ENCODE data around the gene CRAMP1.

The CRAMP1 gene

GRCh38 chr16:1614456-1615102 lies 2.4 kb downstream of the CRAMP1 start:
- H3K4me3 Mint-ChIP-seq, result peak overlapping the region; percentile 91 to 97
- DNase-seq (peak; percentile 9 to 35), ATAC-seq (no peak)
- no peaks in the 10 kb centered on the region for H3K27me3 Mint-ChIP-seq
- H3K9me3 Mint-ChIP-seq, result no peaks in the 10 kb centered on the region
- peaks cover 47% of the 10 kb centered on the region for H3K4me1 Mint-ChIP-seq
- peak overlapping the region; percentile 93 to 97 for H3K27ac Mint-ChIP-seq

DNA sequence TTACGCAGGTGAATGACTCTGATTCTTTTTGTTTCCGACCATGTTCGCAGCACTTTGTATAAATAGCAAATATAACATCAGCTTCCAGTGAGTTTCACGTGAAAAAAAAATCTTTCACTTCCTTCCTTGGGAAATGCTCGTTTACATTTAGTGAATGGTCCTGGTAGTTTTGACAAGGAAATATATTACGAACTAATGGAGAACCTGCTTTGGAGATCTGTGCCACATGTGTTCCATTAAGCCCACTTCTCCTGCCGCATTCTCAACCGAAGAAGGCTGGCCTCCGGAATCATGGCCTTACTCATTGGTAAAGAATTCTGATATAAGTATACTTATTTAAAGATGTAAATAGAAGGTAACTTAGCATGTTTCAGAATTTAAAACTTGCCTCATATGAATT lies 3.6 kb downstream of the CRAMP1 start:
- H3K4me3 Mint-ChIP-seq, result peak overlapping the region; percentile 80 to 97
- no peaks in the 10 kb centered on the region for H3K27me3 Mint-ChIP-seq
- H3K27ac Mint-ChIP-seq, result peak overlapping the region in 1 of 2 donors; percentile 12
- DNase-seq, result no peak
- H3K4me1 Mint-ChIP-seq, result peaks cover 51% of the 10 kb centered on the region
- no peaks in the 10 kb centered on the region for H3K9me3 Mint-ChIP-seq
- no peak for ATAC-seq

GRCh38 chr16:1619976-1620375 lies 7.8 kb downstream of the CRAMP1 start:
- Mint-ChIP-seq H3K27me3 (no peaks in the 10 kb centered on the region), H3K4me3 (no peak overlapping the region), H3K4me1 (peaks cover 34% of the 10 kb centered on the region), H3K27ac (no peak overlapping the region), H3K9me3 (no peaks in the 10 kb centered on the region)
- no peak for DNase-seq
- ATAC-seq, result no peak

DNA sequence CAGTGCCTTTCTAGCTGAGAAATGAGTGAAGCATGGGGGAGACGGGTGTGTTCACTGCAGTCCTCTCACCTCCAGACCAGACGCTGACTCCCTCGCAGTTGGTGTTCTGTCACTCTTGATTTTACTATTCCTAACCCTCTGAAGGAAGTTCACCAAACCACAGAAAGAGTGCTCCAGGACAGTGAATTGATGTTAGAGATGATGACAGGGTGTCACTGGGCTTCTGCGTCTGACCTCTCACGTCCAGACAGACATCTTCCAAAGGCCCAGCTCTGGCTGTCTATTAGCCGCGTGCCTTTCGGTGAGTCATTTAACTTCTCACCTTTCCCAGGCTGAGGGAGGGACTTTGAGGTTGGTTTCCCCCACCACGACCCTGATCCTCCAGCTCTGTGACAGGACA lies 8.2 kb downstream of the CRAMP1 start:
- H3K27me3 Mint-ChIP-seq, result no peaks in the 10 kb centered on the region
- no peak overlapping the region for H3K27ac Mint-ChIP-seq
- H3K9me3 Mint-ChIP-seq, result no peaks in the 10 kb centered on the region
- ATAC-seq (peak; percentile 67), DNase-seq (no peak)
- peaks cover 30% of the 10 kb centered on the region for H3K4me1 Mint-ChIP-seq
- H3K4me3 Mint-ChIP-seq, result no peak overlapping the region

DNA sequence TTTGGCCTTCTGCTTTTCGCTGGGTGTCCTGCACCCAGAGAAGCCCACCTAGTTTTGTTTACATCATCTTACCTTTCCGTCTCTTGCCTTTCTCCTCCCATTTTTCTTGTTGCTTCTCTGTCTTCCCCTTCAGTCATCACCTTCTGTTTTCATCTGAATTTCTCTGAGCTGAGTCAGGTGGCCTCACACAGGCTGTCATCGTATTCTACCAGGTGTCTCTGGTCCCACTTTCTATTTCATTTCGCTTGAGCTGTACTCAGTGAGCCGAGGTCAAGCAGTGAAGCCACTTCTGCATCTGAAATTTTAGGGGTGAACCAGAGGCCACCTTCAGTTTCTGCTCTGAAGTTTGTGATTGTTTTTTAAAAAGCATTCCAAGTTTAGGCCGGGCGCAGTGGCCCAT lies 9.7 kb downstream of the CRAMP1 start:
- Mint-ChIP-seq H3K4me1 (peaks cover 39% of the 10 kb centered on the region), H3K27me3 (no peaks in the 10 kb centered on the region), H3K9me3 (no peaks in the 10 kb centered on the region), H3K4me3 (no peak overlapping the region), H3K27ac (no peak overlapping the region)
- DNase-seq, result no peak
- ATAC-seq, result no peak

GRCh38 chr16:1626327-1626726 lies 14.2 kb downstream of the CRAMP1 start:
- DNase-seq, result no peak
- Mint-ChIP-seq H3K27me3 (no peaks in the 10 kb centered on the region), H3K9me3 (no peaks in the 10 kb centered on the region), H3K27ac (no peak overlapping the region), H3K4me3 (no peak overlapping the region), H3K4me1 (peaks cover 19% of the 10 kb centered on the region)
- no peak for ATAC-seq

DNA sequence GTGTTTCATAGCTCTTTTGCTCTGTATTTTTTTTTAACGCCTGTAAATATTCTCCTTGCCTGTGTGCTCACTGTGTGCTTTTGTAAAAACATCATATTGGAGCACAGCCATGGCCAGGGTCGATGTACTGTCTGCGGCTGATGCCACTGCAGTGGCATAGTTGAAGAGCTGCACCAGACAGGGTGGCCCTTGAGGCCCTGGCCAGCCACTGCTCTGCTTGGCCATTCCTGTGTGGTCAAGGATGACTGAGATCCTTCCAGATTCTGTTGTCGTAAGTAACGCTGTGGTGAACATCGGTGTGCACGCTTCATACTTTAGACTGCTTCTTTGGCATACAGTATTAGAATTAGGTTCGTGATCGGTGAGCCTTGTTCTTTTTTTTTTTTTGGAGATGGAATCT lies 14.6 kb downstream of the CRAMP1 start:
- no peak for ATAC-seq
- Mint-ChIP-seq H3K27me3 (no peaks in the 10 kb centered on the region), H3K4me1 (peaks cover 19% of the 10 kb centered on the region)

GRCh38 chr16:1630450-1631213 lies 18.5 kb downstream of the CRAMP1 start:
- H3K4me1 Mint-ChIP-seq, result peaks cover 24% of the 10 kb centered on the region
- DNase-seq (no peak), ATAC-seq (no peak)
- no peaks in the 10 kb centered on the region for H3K9me3 Mint-ChIP-seq
- peak overlapping the region in 1 of 2 donors; percentile 76 for H3K27ac Mint-ChIP-seq
- H3K27me3 Mint-ChIP-seq, result no peaks in the 10 kb centered on the region
- no peak overlapping the region for H3K4me3 Mint-ChIP-seq

More for the DNA sequence above, 14.6 kb downstream of the CRAMP1 start:
- no peak overlapping the region for H3K27ac Mint-ChIP-seq
- H3K4me3 Mint-ChIP-seq, result no peak overlapping the region
- H3K9me3 Mint-ChIP-seq, result no peaks in the 10 kb centered on the region
- DNase-seq, result no peak

DNA sequence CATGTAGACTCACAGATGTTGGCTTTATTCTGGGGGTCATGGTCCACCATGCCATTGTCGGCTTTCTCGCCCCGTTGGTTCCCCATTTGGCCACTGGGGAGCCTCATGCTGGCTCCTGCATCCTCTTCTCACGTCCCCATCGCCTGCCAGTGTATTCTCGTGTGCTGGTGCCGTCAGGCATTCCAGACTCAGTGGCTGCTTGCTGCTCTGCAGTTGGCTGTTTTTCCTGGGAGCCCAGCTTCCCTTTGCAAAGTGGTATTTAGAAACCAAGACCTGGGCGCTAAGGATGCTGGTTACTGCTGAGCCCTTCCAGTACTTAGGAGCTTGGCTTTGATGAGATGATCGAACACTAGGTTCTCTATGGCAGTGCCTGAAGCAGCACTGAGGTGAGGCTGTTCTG lies 19.1 kb downstream of the CRAMP1 start:
- DNase-seq (no peak), ATAC-seq (no peak)
- Mint-ChIP-seq H3K27me3 (no peaks in the 10 kb centered on the region), H3K4me1 (peaks cover 20% of the 10 kb centered on the region), H3K4me3 (no peak overlapping the region), H3K9me3 (no peaks in the 10 kb centered on the region), H3K27ac (no peak overlapping the region)

- Mint-ChIP-seq H3K9me3 (no peaks in the 10 kb centered on the region), H3K4me3 (no peak overlapping the region), H3K27ac (no peak overlapping the region), H3K4me1 (peaks cover 14% of the 10 kb centered on the region), H3K27me3 (no peaks in the 10 kb centered on the region)
- ATAC-seq (no peak), DNase-seq (no peak)
Observed at GRCh38 chr16:1631931-1632637, 19.9 kb downstream of the CRAMP1 start.

DNA sequence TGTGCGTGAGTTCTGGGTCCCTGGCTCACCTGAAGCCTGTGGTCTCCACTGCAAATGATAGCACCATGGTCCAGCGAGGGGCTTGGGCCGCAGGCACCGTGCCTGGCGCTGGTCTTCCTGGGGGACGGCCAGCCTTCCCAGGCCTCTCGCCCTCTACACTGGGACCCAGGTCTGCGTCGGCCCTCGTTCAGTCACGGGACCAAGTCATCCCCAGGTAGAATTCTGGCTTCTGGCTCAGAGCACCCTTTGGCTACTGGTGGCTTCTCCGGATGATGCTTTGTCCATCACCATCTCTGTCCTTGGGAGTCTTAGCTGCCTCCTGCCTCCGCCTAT lies 20.4 kb downstream of the CRAMP1 start:
- H3K4me3 Mint-ChIP-seq, result no peak overlapping the region
- DNase-seq (no peak), ATAC-seq (no peak)
- no peaks in the 10 kb centered on the region for H3K9me3 Mint-ChIP-seq
- H3K4me1 Mint-ChIP-seq, result peaks cover 14% of the 10 kb centered on the region
- no peak overlapping the region for H3K27ac Mint-ChIP-seq
- H3K27me3 Mint-ChIP-seq, result no peaks in the 10 kb centered on the region

DNA sequence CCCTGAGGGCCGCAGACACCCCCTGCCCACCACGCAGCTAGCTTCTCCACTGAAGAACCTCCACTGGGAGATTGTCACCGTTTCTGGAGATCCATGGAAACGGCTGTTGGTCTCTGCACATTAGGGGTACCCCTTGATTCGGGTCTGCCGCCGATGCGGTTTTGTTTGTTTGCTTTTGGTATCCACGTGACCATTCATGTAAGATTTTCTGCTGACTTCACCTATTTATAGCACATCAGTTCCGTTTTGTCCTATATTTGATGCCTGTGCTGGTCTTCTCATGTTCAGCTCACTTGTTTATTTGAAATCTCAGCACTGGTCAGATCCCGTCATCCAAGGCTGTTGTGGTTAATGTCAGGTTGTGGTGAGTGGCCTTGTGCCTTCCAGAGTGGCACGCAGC lies 21.1 kb downstream of the CRAMP1 start:
- DNase-seq (no peak), ATAC-seq (no peak)
- Mint-ChIP-seq H3K9me3 (no peaks in the 10 kb centered on the region), H3K4me1 (peaks cover 14% of the 10 kb centered on the region), H3K27ac (no peak overlapping the region), H3K27me3 (no peaks in the 10 kb centered on the region), H3K4me3 (no peak overlapping the region)

GRCh38 chr16:1634541-1634940 lies 22.4 kb downstream of the CRAMP1 start:
- ATAC-seq (no peak), DNase-seq (no peak)
- H3K4me1 Mint-ChIP-seq, result peaks cover 8% of the 10 kb centered on the region
- H3K9me3 Mint-ChIP-seq, result no peaks in the 10 kb centered on the region
- no peak overlapping the region for H3K4me3 Mint-ChIP-seq
- H3K27ac Mint-ChIP-seq, result peak overlapping the region in 1 of 2 donors; percentile 50
- H3K27me3 Mint-ChIP-seq, result no peaks in the 10 kb centered on the region

DNA sequence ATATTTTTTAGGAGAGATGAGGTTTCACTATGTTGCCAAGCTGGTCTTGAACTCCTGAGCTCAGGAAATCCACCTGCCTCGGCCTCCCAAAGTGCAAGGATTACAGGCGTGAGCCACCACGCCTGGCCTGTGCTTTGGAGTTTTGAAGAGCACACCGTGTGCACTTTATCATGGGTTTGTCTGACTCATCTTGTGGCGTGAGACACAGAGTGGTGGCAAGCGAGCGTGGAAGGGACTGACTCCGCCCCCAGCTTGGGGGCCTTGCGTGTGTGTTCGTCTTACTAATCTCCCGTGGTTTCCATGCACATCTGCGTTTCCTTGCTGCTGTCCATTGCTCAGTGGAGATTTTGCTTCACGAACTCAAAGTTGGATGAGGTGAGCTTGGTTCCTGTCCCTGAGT lies 22.9 kb downstream of the CRAMP1 start:
- Mint-ChIP-seq H3K9me3 (no peaks in the 10 kb centered on the region), H3K4me3 (no peak overlapping the region), H3K27ac (no peak overlapping the region), H3K27me3 (no peaks in the 10 kb centered on the region), H3K4me1 (peaks cover 8% of the 10 kb centered on the region)
- ATAC-seq (no peak), DNase-seq (no peak)

DNA sequence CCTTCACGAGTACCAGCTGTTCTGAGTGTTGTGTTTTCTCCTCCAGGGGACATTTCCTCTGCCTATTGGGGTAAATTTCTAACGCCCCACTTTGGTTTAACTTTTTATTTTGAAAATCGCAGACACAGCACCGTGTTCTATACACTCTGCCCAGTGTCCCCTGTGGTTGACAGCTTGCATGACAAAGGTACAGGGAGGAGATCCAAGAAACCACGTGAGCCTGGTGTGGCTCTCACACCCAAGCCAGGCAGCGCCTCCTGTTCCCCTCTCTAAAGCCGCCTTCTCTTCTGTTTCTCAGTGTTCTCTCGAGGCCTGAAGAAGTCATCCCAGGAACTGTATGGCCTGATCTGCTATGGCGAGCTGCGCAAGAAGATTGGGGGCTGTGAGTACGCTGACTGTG lies 25.4 kb downstream of the CRAMP1 start:
- Mint-ChIP-seq H3K27ac (peak overlapping the region in 1 of 2 donors; percentile 61), H3K4me1 (peaks cover 19% of the 10 kb centered on the region), H3K27me3 (no peaks in the 10 kb centered on the region), H3K4me3 (no peak overlapping the region), H3K9me3 (no peaks in the 10 kb centered on the region)
- no peak for DNase-seq
- no peak for ATAC-seq

DNA sequence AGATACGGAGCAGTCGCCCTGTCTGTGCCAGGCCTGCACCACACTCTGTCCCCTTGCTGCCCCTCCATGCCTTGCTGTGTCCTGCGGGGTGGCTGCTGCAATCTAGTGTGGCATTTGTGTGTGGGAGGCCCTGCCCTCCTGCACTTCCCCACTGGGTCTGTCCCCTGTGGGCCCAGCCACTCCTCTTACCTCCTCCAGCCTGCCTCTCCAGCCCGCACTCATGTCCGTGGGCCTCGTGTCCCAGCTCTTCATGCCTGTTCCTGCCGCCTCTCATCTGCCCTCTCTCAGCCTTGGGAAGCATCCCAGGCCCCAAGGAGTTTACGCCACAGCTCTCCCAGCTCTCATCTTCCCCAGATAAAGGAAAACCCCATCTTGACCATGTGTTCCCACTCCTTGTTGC lies 26.6 kb downstream of the CRAMP1 start:
- Mint-ChIP-seq H3K27me3 (no peaks in the 10 kb centered on the region), H3K4me3 (no peak overlapping the region), H3K9me3 (no peaks in the 10 kb centered on the region), H3K4me1 (peaks cover 19% of the 10 kb centered on the region), H3K27ac (no peak overlapping the region)
- no peak for DNase-seq
- no peak for ATAC-seq

All from stimulated activated naive CD8-positive, alpha-beta T cell treated with anti-CD3 and anti-CD28 coated beads, Interleukin-15, amount 100 ng/mL, for 72 hours (primary cell).